Epithelial cell of prostate (primary cell): ENCODE data around the gene KCNH8.
"Not testable (repeated sequence)": the region's sequence is repeated elsewhere in the genome, so short reads cannot be mapped to it uniquely, and the experiment has no call there.

Experiments used
- DNase-seq: peaks from one replicate; pipeline ENCODE4 v3.0.0-alpha.2; 2011; ENCODE audit warnings: low read depth, low spot score
- H3K27ac ChIP-seq: fragments of 450-650 bp; 2 replicates; pipeline ENCODE4 v1.5.1; 2017; ENCODE audit warnings: mild to moderate bottlenecking

KCNH8 gene

GRCh38 chr3:19165654-19166053 is 17.3 kb downstream of the KCNH8 start:
- no peak overlapping the region for H3K27ac ChIP-seq
- DNase-seq: no peak

- no peak overlapping the region for H3K27ac ChIP-seq
- DNase-seq: no peak
Measured at GRCh38 chr3:19171794-19172193, 23.5 kb downstream of the KCNH8 start.

GRCh38 chr3:19173945-19174344 is 25.6 kb downstream of the KCNH8 start:
- no peak for DNase-seq
- H3K27ac ChIP-seq: no peak overlapping the region

GRCh38 chr3:19183584-19183983 is 35.3 kb downstream of the KCNH8 start:
- H3K27ac ChIP-seq: no peak overlapping the region
- no peak for DNase-seq

DNA sequence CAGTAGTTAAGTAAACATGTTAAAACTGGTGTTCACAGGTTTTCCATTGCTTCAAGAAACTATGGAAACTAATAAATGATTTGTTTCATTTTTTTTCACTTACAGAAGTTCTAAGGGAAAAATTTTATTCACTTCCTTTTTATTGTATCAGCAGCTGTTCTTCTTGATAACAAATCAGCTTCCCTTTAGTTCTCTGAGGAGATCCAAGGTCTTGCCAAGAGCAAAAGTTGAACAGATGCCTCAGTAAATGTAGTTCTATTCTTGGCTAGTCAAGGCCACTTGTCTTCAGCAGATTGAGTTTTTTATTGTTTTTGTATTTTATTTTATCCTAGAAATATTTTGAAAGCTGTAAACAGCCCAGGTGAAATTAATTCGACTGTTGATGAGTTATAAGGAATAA is 41.8 kb downstream of the KCNH8 start:
- no peak for DNase-seq
- no peak overlapping the region for H3K27ac ChIP-seq

DNA sequence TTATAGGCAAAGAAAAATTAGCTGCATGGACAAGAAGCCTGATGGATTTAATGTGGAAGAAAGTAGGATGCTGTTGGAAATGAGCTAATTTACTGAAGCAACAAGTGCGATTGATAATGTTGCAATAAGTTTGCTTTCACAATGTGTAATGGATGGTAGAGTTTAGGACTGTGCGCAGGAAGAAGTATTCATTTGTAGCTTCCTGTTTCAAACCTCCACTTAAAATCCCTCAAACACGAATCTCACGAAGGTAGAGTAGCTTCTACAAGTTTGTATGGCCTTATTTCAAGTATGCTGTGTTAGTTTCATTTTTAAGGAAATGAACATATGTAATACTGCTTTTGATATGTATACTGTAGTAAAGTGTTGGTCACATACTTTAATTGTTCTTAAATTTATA is 42.3 kb downstream of the KCNH8 start:
- H3K27ac ChIP-seq: no peak overlapping the region
- no peak for DNase-seq

- DNase-seq: no peak
- no peak overlapping the region for H3K27ac ChIP-seq
Measured at GRCh38 chr3:19199131-19199530, 50.8 kb downstream of the KCNH8 start.

GRCh38 chr3:19202303-19202702 is 54.0 kb downstream of the KCNH8 start:
- no peak for DNase-seq
- H3K27ac ChIP-seq: no peak overlapping the region

GRCh38 chr3:19202754-19203153 is 54.4 kb downstream of the KCNH8 start:
- DNase-seq: no peak

DNA sequence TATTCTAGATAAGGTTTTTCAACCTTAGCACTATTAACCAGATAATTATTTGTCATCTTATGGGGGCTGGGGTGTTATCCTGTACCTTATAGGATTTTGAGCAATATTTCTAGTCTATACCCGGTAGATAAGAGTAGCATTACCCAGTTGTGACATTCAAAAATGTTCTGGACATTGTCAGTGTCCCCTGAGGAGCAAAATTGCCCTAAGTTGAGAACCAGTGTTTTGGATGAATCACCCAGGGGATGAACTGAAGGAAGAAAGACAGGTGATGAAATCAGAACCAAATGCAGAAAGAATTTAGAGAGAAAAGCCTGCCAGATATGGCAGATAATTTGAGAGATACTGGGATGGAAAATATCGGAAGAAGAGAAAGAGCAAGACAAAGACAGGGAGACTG is 58.2 kb downstream of the KCNH8 start:
- DNase-seq: no peak
- H3K27ac ChIP-seq: no peak overlapping the region

More at GRCh38 chr3:19202754-19203153, 54.4 kb downstream of the KCNH8 start:
- H3K27ac ChIP-seq: no peak overlapping the region

- no peak for DNase-seq
- no peak overlapping the region for H3K27ac ChIP-seq
Measured at GRCh38 chr3:19213603-19214220, 65.4 kb downstream of the KCNH8 start.

DNA sequence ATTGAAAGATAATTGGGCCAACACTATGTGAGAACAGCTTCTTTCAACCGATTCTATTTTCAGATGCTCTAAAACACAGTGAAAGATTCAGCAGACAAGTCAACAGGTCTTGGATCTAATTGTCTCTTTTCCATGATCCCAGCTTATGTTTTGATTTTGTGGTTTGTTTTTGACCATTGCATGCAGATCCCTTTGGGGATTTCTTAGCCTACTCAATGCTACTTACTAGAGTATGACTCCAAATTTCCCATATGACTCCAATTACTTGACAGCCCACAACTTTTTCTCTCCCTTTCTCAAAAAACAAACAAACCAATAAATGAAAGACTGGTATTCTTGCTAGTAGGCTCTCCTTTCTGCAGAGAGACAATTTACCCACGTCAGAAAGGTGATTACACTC is 67.1 kb downstream of the KCNH8 start:
- H3K27ac ChIP-seq: no peak overlapping the region

DNA sequence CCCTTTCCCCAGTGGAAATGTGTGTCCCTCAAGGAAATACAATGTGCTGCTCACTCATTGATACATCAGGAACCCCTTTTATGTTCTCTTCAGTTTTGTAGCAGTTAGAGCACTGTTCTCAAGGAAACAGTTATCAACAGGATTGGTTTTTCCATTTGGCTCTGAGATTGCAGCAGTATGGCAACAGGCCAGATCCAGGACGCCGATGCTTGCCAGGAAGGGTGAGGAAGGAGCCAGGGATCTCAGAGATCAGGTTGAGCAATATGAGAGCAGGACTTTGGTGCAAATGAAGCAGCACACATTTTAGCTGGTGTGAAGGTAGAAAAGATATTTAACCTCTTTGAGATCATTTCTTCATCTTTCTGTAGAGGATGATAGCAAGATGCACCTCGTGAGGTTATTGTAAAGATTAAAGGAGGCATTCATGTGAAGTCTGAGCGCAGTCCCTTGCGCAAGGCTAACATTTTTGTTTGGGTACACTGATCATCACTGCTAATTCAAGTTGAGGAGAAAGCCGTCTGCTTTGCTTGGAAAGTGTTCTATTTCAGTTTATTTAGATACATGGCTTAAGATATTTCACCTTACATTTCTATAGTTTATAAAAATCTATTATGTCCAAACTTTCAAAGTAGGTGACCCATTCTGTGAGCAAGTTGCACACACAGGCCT is 68.5 kb downstream of the KCNH8 start:
- no peak overlapping the region for H3K27ac ChIP-seq

More for the DNA sequence above, 67.1 kb downstream of the KCNH8 start:
- DNase-seq: no peak

DNA sequence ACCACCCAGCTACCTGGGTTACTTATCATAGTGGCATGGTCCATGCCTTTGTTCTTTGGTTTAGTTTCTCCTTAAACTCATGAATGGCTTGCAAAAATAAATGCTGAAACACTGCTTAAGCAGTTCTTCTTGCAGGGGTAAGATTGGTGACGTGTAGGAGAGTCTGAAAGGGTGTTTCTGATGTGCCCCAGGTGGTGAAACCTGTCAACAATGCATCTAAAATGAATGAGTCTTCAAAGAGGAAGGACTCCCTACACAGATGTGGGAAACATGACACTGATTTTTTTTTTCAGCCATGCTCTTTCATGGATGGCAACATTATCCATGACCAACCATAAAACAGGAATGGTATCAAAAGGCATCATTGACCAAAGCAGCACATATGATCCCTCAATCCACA is 72.0 kb downstream of the KCNH8 start:
- no peak overlapping the region for H3K27ac ChIP-seq
- DNase-seq: no peak

More for the DNA sequence above, 68.5 kb downstream of the KCNH8 start:
- no peak for DNase-seq

- DNase-seq: peak; percentile 33
- no peak overlapping the region for H3K27ac ChIP-seq
Measured at GRCh38 chr3:19221081-19221480, 72.8 kb downstream of the KCNH8 start.

DNA sequence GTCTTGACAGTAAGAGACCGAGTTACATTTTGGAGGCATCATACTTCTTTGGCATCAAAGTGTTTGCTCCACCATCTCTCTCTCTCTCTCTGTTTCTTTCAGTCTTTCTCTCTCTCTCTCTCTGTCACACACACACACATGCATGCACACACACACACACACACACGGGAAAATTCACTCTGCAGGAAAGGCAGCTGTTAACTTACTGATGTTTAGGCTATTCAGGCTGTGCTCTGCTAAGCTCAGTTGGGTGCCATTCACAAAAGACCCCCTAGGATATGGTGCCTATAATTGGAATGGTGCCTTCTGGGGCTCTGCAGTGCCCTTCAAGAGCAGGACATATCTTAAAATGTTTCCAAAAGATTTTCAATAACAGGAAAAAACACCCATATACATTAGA is 78.2 kb downstream of the KCNH8 start:
- no peak overlapping the region for H3K27ac ChIP-seq
- DNase-seq: no peak

GRCh38 chr3:19228167-19228566 is 79.9 kb downstream of the KCNH8 start:
- no peak for DNase-seq

GRCh38 chr3:19229086-19229485 is 80.8 kb downstream of the KCNH8 start:
- DNase-seq: no peak
- H3K27ac ChIP-seq: no peak overlapping the region

More at GRCh38 chr3:19228167-19228566, 79.9 kb downstream of the KCNH8 start:
- H3K27ac ChIP-seq: no peak overlapping the region

DNA sequence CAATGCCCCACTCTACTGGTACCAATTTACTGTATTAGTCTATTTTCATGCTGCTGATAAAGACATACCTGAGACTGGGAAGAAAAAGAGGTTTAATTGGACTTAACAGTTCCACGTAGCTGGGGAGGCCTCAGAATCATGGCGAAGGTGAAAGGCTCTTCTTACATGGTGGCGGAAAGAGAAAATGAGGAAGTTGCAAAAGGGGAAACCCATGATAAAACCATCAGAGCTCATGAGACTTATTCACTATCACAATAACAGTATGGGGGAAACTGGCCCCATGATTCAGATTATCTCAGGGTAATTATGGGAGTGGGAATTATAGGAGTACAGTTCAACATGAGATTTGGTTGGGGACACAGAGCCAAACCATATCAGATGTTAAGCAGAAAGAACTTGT is 81.6 kb downstream of the KCNH8 start:
- DNase-seq, H3K27ac ChIP-seq: not testable (repeated sequence)

GRCh38 chr3:19231792-19232461 is 83.6 kb downstream of the KCNH8 start:
- peak overlapping the region; percentile 16 for H3K27ac ChIP-seq
- no peak for DNase-seq

- peak overlapping the region; percentile 16 for H3K27ac ChIP-seq
- peak; percentile 36 for DNase-seq
Measured at GRCh38 chr3:19232566-19232965, 84.3 kb downstream of the KCNH8 start.
